GM19438 (cell line): Measurements from ENCODE around the gene PPP2R3B.
"Not testable (repeated sequence)": the region's sequence is repeated elsewhere in the genome, so short reads cannot be mapped to it uniquely, and the experiment has no call there.

Source experiments
- ATAC-seq: cut with Tn5 transposase; IDR thresholded peaks from one replicate; pipeline ENCODE4 v1.9.1; 2021; ENCODE audit warnings: low read depth; ENCODE audit not compliant: unreplicated experiment

Gene PPP2R3B

DNA sequence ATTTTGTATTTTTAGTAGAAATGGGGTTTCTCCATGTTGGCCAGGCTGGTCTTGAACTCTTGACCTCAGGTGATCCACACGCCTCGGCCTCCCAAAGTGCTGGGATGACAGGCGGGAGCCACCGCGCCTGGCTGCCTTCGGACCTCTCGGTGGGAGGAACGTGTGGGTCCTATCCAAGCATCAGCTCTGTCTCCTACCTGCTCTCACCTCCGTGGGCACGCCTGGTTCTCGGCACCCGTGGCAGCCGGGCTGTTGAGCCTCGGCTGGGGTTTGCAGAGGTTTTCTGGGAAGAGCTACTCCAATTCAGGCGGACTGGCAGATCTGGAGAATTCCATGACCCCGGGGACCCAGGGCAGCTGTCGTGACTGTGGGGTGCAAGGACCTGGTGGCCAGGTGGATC, 23.6 kb upstream of the PPP2R3B start:
- no peak for ATAC-seq

DNA sequence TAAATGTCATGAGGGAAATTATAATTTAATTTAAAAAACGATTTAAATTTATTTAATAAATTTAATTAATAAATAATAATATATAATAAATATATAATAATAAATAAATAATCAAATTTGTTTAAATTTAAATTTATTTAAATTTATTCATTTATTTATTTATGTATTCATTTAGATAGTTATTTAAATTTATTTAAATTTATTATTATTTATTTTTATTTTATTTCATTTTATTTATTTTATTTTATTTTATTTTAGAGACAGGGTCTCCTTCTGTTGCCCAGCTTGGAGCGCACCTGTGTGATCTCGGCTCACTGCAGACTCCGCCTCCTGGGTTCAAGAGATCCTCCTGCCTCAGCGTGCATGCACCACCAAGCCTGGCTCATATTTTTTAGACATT, 18.4 kb upstream of the PPP2R3B start:
- no peak for ATAC-seq

DNA sequence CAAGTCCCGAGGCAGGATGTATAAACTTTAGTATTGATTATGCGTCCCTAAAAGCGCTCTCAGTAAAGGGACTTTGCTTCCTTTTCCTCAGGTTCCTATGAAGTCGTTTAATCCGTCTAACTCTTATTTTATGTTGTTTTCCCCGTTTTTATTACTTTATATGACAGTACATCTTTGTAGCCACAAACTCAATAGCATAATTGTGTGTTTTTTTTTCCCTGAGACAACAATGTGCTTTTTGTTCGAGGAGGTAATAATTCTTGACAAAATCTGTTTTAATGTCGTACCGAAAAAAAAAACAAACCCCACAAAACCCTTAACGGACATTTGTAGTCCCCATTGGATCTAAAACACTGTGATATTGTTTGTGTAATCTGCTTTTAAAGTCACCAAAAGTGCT, 17.9 kb upstream of the PPP2R3B start:
- ATAC-seq: no peak

DNA sequence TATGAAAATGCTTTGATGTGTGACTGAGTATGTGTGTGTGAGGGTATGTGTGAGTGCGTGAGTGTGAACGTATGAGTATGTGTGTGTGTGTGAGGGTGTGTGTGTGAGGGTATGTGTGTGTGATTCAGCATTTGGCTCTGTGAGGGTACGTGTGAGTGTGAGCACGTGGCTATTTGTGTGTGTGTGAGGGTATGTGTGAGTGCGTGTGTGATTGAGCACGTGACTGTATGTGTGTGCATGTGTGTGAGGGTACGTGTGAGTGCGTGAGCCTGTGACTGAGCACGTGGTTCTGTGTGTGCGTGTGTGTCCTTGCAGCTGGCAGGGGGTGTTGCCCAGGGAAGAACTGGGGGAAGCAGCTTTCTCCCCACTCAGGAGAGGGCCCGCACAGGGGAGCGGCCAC, 16.1 kb upstream of the PPP2R3B start:
- no peak for ATAC-seq

DNA sequence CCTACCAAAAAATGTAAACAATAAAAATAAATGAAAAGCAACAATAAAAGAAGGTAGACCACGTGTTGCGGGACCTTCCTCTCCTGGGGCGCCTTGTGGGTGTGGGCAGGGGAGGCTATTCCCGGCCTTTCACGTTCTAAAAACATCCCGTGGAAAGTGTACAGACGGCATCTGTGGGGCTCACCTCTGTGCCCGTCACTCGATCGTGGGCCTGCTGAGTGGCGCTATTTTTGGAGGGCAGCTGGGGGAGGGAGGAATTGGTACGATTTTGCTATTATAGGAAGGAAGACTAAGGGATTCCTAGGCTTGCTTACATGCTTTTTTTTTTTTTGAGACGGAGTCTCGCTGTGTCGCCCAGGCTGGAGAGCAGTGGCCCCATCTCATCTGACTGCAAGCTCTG, 13.6 kb upstream of the PPP2R3B start:
- no peak for ATAC-seq

DNA sequence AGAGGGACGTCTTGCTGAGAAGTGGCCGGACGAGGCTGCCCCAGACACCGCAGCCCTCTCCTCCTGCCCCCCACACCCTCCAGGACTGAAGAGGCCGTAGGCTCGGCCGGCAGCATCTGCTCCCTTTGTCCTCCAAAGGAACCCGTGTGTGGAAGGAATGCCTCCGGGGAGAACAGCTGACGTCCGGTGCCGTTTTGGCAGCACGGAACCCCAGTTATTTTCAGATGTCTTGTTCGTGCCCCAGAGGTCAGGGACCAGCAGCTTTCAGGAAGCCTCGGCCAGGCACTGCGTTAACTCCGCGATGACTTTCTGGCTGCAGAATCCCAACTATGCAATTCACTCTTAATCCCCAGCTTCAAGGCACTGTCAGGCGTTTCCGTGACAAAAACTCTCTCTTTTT, 10.9 kb upstream of the PPP2R3B start:
- no peak for ATAC-seq

DNA sequence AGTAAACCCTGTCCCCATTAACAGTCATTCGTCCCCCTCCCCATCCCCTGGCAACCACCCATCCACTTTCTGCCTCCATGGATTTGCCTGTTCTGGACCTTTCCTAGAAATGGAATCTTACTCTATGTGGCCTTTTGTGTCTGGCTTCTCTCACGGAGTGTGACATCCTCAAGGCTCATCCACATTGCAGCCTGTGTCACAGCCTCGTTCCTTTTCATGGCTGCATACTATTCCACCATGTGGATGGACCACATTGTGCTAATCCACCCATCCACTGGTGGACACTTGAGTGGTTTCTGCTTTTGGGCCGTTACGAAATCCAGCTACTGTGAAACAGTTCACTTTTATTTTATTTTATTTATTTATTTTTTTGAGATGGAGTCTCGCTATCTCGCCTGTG, 8.1 kb upstream of the PPP2R3B start:
- no peak for ATAC-seq

DNA sequence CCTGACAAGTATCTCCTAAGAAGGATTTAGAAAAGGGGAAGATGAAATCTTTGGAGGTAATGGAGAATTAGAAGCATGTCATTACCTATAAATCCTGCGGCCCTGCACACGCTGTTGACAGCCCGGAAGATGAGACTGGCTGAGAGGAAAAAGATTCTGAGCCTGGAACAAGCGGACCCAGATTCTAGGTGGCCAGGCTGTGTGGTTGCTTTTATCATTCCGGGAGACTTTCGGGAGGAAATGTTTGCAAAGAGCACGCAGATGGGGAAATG, 5.8 kb upstream of the PPP2R3B start:
- ATAC-seq: no peak

DNA sequence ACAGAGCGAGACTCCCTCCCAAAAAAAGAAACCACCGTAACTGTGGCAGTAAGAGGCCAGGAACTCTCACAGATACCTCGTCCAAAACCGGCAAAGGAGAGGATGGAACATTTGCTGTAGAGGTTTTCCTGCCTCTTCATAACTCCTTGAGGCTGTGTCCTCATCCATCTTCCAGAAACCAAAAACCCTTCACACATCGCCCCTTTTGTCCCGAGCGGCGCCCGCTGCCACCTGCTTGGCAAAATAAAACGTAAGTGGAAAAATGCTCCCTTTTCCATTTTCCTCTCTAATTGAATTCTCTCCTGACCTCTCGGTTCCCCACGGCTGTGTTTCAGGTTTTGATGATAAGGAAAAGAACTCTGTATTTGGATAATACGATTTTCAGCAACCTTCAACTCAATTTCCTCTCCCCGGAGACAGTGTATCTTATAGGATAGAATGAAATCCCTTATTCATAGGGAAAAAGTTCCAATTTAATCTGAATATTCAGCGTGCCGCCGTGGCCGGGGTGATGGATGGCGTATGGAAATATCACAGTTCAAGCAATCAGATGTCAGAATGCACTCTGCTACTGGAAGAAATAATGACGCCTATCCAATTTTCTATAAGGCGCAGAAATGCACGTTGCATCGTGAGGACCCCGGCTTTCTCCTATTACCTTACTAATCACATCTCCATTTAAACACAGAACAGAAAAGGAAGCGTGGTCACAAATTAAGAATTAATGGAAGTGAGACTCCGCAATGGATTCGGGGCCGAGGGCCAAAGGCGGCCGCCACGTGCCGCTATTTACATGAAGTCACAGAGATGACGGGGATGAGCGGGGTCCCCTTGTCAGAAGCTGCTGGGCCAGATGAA, 5.2 kb upstream of the PPP2R3B start:
- ATAC-seq: no peak

DNA sequence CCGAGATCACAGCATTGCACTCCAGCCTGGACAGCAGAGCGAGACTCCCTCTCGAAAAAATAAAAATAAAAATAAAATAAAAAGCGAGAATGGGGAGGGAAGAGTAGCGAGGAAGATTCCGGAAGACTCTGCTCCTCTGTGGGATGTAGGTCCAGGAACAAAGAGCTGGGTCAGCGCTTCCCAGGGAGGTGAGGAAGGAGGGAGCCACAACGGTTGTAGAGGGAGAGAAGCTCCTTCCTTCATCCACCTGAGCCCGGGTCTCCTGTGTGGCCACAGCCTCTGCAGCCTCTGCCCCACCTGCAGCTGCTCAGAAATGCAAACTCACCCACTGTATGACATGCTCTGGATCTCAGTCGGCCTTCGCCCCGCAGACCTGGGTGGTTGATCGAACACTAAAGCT, 3.8 kb upstream of the PPP2R3B start:
- no peak for ATAC-seq

DNA sequence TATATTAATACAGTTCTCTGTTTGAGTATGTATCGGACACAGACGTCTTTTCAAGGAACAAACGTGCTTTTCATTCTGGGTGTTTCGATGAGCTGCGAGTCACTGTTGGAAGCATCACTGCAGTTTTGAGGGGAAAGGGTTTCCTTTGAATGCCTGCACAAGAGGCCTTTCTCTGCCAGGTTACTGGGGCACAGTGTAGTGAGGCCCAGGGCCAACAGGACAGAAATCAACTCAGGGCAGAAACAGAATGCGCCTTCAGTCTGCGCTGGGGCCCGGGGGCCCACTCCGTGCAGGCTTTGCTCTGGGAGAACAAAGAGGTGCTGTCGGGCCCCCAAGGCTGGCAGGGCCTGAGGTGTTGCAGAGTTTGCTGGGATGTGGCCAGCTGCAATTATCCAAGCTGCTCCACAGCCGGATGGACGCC, 2.3 kb upstream of the PPP2R3B start:
- no peak for ATAC-seq

DNA sequence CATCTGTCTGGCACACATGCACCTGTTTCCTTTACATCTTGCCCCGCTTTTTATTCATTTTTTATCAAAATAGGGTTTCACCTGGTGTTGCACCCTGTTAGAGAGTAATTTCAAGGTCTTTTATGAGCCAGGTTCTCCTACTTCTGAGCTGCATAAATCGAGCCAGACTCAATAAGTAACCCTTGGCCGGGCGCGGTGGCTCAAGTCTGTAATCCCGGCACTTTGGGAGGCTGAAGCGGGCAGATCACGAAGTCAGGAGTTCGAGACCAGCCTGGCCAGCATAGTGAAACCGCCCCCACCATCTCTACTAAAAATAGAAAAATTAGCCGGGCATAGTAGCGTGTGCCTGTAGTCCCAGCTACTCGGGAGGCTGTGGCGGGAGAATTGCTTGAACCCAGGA, 1.0 kb upstream of the PPP2R3B start:
- no peak for ATAC-seq

DNA sequence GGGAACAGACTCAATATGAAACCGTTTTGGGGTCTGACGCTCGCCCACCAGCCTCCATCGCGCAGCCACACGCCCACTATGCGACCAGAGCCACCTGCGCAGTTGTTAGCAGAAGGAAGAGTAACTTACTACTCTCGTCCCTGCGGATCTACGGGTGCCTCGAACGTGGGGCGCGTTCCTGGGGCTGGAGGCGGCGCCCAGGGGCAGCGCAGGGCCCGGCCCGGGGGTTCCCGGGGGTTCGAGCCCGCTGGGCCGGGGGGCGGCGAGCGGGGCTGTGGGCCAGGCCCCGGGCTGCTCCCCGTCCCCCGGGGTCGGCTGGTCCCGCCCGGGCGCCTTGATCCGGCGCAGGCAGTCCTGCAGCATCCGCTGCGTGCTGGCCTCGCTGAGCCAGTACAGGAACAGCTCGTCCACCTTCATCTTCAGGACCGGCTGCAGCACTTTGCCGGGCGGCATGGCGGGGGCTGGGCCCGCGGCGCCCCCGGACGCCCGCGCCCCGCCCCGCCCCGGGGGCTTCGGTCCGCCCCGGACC, 404 bp downstream of the PPP2R3B start:
- peak; percentile 37 for ATAC-seq

DNA sequence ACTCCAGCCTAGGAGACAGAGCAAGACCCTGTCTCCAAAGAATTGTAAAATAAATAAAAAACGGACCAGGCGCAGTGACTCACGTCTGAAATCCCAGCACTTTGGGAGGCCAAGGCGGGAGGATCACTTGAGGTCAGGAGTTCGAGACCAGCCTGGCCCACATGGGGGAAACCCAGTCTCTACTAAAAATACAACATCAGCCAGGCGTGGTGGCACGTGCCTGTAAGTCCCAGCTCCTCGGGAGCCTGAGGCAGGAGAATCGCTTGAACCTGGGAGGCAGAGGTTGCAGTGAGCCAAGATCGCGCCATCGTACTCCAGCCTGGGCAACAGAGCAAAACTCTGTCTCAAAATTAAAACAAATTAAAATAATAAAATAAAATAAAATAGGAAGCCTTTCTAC, 971 bp downstream of the PPP2R3B start:
- not testable (repeated sequence) for ATAC-seq

DNA sequence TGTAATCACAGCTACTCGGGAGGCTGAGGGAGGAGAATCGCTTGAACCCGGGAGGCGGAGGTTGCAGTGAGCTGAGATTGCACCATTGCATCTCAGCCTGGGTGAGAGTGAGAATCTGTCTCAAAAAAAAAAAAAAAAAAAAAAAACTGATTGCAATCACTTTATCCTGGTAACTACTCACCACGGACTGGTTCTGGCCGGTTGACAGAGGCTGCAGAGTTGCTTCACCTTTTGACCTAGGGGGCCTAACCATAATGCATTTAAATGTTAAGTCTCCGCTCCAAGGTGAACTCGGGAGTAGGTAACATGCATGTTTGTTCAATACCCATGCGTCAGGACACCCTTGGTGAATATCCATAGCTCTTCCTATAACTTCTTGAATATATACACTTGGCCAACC, 1.8 kb downstream of the PPP2R3B start:
- ATAC-seq: no peak

DNA sequence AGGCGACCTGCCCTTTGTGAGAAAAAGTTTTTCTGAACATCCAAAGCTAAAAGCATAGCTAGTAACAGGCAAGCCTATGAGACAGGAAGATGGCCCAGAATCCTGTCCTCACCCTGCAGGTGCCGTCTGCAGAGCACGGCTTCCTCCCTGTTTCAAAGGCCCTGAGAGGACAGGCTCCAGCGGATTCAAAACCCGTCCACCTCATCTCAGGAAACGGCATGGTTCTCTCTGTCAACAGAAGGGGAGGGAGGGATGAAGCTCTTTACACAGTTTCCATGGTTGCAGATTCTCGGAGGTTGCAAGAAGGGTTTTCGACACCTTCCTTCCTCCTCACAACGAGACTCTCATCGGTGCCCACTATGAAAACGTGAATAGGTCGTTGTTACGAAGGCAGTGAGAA, 8.3 kb downstream of the PPP2R3B start:
- ATAC-seq: no peak

DNA sequence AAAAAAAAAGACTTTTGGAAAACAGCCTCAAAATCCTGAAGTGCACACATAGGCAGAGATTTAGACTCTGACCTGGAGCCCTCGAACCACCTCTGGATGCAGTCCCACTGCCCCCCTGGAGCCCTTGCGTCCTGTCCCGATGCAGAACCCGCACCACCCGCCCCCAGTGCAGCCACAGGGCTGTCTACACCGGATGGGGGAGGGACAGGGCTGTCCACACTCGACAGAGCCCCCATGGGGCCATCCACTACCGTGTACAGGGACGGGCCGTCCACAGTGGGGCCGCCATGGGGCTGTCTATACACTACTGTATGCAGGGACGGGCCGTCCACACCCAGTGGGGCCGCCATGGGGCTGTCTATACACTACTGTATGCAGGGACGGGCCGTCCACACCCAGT, 10.5 kb downstream of the PPP2R3B start:
- not testable (repeated sequence) for ATAC-seq

DNA sequence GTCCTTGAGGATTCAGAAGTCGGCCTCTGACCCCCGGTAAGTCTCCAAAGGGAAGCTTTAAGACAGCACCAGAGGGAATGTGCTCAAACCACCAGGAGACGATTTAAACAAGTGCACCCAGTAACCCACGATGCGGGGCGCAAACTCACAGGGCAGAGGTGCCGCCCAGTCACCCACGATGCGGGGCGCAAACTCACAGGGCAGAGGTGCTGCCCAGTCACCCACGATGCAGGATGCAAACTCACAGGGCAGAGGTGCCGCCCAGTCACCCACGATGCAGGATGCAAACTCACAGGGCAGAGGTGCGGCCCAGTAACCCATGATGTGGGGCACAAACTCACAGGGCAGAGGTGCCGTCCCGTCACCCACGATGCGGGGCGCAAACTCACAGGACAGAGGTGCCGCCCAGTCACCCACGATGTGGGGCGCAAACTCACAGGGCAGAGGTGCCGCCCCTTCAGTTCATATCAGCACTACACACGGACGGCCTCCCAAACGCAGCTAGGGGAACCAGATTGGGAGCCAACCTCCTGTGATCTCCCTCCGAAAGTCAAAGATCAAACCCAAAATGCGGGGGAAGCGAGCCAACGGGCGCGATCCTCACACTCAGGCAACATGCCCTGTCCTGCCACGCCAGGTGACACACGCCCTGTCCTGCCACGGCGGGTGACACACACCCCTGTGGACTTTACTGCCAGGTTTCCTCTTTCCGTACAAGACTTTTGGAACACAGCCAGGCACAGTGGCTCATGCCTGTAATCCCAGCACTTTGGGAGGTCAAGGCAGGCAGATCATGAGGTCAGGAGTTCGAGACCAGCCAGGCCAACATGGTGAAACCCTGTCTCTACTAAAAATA, 11.3 kb downstream of the PPP2R3B start:
- no peak for ATAC-seq

DNA sequence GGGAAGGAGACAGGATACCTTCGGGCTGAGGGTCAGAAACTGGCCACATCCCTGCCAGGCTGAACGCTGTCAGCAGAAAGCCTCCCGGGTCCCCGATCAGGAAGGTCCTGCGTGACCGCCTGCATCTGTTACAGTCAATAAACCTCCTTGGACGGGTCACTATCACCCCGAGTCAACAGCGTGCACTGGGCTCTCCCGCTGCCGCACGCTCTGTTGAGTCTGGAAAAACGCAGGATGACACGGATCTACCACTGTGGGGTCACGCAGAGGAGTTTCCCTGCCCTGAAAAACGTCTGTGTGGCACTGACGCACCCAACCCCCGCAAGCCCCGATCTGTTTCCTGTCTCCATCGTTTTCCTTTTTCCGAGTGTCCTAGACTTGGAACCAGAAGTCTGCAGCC, 12.1 kb downstream of the PPP2R3B start:
- no peak for ATAC-seq

DNA sequence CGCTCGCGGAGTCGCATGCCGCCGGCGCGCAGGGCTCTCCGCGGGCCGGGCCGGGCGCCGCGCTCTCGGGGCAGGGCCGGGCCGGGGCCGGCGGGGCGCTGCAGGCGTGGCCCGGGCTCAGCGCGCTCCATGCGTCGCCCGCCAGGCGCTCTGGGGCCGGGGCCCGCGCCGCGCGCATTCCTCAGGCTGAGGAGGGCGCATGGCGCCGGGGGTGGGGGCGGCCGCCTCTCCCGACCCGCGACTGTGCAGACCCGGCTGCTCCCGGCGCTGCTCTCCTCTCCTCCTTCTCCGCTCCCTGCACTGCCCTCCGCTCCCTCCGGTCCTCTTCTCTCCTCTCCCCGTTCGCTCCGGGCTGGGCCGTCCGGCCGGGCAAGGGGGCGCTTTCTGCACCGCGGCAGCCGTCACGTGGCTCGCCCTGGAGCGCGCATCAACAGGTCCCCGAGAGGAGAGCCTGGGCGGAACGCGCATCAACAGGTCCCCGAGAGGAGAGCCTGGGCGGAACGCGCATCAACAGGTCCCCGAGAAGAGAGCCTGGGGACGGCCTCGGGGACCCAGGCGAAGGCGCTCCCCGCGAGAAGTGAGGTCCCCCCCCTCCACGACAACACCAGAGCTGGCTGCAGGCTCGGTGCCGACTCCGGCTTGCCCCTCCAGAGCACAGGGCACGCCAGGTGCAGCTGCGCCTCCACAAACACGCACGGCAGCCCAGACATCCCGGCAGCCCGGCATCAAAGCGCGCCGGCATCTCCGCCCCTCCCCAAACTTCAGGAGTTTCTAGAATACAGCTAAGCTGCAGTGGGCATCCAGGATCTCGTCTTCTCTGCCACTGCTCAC, 12.9 kb downstream of the PPP2R3B start:
- peak; percentile 61 for ATAC-seq
